ENCODE results near the gene RNF207.

DNA sequence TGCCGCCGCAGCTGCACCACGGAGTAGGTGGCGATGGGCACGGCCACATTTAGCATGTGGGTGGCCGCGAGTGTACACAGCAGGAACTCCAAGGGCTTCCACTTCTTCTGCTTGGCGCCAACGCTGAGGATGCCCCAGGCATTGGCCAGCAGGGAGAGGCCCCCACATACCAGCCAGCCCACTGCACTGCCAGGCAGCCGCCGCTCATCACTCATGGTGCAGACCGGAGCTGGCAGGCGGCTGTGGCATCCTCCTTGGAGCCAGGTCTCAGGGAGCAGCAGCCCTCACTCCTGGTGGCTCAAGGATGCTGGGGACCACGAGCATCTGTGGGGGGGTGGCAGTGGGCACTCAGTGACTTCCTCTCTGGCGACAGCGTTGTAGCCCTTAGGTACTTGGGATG lies 48.8 kb downstream of the RNF207 start:
- TF ChIP-seq POLR2A (IDR thresholded peaks at IDR 0.05; ENCODE audit: low read depth, low read length) = no peak
- no peak for TF ChIP-seq POLR2AphosphoS5 (IDR thresholded peaks at IDR 0.05; ENCODE audit: low read depth, low read length)
- no peak for TF ChIP-seq TAF1 (IDR thresholded peaks at IDR 0.05; ENCODE audit: low read depth, low read length)
- TF ChIP-seq PAX5 (IDR thresholded peaks at IDR 0.05; ENCODE audit: insufficient read depth, low read length, severe bottlenecking) = no peak
- TF ChIP-seq SPI1 (IDR thresholded peaks at IDR 0.05; ENCODE audit: low read depth, low read length) = no peak
